22Rv1 (cell line): ENCODE measurements around the gene PARP9.

Source experiments
- ZFX ChIP-seq: fragments of 450-650 bp; IDR thresholded peaks from 2 replicates; pipeline ENCODE4 v1.6.1; 2017; ENCODE audit warnings: antibody characterized with exemption, borderline replicate concordance
- TF ChIP-seq, protein P1 (sequence below): fragments of 450-650 bp; IDR thresholded peaks from 2 replicates; pipeline ENCODE4 v1.5.1; 2017; ENCODE audit warnings: mild to moderate bottlenecking

DNA sequence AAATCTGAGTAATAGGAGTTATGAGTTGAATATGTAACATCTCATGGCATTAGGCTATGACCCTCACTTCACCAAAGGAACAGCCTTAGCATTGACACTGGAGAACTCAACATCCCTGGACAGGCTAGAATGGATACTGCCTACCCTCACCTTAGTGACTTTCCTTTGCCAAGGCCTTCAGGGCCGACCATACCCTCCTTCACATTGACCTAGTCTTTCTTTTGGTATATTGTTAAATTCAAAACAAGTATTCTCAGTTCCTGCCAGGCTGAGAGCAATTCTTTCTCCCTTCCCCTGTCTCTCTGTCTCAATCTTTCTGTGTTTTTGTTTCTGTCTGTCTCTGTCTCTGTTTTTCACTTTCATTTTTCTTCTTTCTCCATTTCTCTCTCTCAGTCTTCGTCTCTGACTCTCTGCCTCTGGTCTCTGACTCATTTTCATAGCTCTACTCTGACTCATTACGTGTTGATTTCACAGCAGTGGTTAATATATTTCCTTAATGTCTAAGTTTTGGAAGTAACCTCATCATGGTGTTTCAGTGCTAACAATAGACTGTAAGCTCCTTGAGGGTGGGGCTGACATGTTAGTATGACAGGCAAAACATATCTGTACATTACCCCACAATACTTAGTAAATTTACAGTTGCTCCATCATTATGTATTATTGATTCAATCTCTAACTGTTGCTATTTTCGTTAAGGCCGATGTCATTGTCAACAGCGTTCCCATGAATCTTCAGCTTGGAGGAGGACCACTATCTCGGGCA lies 45.9 kb upstream of the PARP9 start:
- TF ChIP-seq, protein P1, sequence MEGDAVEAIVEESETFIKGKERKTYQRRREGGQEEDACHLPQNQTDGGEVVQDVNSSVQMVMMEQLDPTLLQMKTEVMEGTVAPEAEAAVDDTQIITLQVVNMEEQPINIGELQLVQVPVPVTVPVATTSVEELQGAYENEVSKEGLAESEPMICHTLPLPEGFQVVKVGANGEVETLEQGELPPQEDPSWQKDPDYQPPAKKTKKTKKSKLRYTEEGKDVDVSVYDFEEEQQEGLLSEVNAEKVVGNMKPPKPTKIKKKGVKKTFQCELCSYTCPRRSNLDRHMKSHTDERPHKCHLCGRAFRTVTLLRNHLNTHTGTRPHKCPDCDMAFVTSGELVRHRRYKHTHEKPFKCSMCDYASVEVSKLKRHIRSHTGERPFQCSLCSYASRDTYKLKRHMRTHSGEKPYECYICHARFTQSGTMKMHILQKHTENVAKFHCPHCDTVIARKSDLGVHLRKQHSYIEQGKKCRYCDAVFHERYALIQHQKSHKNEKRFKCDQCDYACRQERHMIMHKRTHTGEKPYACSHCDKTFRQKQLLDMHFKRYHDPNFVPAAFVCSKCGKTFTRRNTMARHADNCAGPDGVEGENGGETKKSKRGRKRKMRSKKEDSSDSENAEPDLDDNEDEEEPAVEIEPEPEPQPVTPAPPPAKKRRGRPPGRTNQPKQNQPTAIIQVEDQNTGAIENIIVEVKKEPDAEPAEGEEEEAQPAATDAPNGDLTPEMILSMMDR: no peak
- TF ChIP-seq ZFX: no peak
